A549 (cell line): ENCODE measurements around the gene ADAMTSL4. TPM values are rescaled to one million over a fixed set of nuclear protein-coding genes. Genes with fewer than 3 reads are reported as not detected.

ENCODE experiments used
- ATAC-seq, 2 experiments: fragments of 200-7000 bp in 1 of 2; fragments of >200 bp in 1 of 2; cut with Nextera tagmentation in 1 of 2; cut with Tn5 transposase in 1 of 2; 3 replicates each; pipeline versions ENCODE4 v1.8.0 to v1.9.1; 2018 to 2020; ENCODE audit warnings: mild to moderate bottlenecking in 1 of 2, moderate library complexity in 1 of 2
- CTCF ChIA-PET: fragments of 300-600 bp; sonication (Branson Sonifier 250); formaldehyde crosslinking; extraction: SDS; loops from one replicate; lab custom pipeline; 2021; ENCODE audit warnings: antibody characterized with exemption, inconsistent platforms; lab: Yijun Ruan, JAX
- POLR2A ChIA-PET: fragments of 350-600 bp; formaldehyde crosslinking; extraction: SDS; loops from one replicate; lab custom pipeline; 2021; ENCODE audit warnings: antibody characterized with exemption, inconsistent platforms; lab: Yijun Ruan, JAX
- DNase-seq, 2 experiments: peaks; one replicate each; pipeline versions ENCODE4 v3.0.0 to v3.0.0-alpha.2; 2011 to 2016; ENCODE audit warnings: low read depth in 1 of 2, low spot score in 1 of 2
- FAIRE-seq: peaks from 2 replicates; lab custom pipeline; 2011; peaks lifted over from hg19 to GRCh38; lab: Jason Lieb, UNC
- H3K27ac ChIP-seq, 2 experiments: fragments of >200 bp; sonication (Bioruptor Twin); formaldehyde crosslinking; 3 replicates each; pipeline ENCODE4 v1.5.1; 2016 to 2017
- H3K4me1 ChIP-seq: fragments of >200 bp; sonication (Bioruptor Twin); formaldehyde crosslinking; 3 replicates; pipeline ENCODE4 v1.6.1; 2016
- H3K4me2 ChIP-seq: fragments of >200 bp; sonication (Bioruptor Twin); formaldehyde crosslinking; 3 replicates; pipeline ENCODE4 v1.6.1; 2016
- H3K4me3 ChIP-seq: fragments of >200 bp; sonication (Bioruptor Twin); formaldehyde crosslinking; 3 replicates; pipeline ENCODE4 v1.5.1; 2016
- H3K9me3 ChIP-seq: fragments of >200 bp; sonication (Bioruptor Twin); formaldehyde crosslinking; 3 replicates; pipeline ENCODE4 v1.6.1; 2016
- CBX2 ChIP-seq: fragments of 200-600 bp; sonication (generic); IDR thresholded peaks from 2 replicates; pipeline ENCODE4 v1.6.1; 2016; ENCODE audit warnings: low read depth, mild to moderate bottlenecking, borderline replicate concordance
- FOXS1 ChIP-seq: fragments of 250-450 bp; sonication (Bioruptor Pico); IDR thresholded peaks from 2 replicates; pipeline ENCODE4 v1.5.0; 2020; ENCODE audit warnings: mild to moderate bottlenecking, moderate library complexity
- HOXB5 ChIP-seq: fragments of 250-450 bp; sonication (Bioruptor Pico); IDR thresholded peaks from 2 replicates; pipeline ENCODE4 v1.5.0; 2020; ENCODE audit warnings: mild to moderate bottlenecking, moderate library complexity
- JUN ChIP-seq, 2 experiments: fragments of >200 bp; sonication (Bioruptor Twin); formaldehyde crosslinking; IDR thresholded peaks; 2 replicates in 1 of 2; 3 replicates in 1 of 2; pipeline ENCODE4 v1.6.1; 2016 to 2017
- KDM1A ChIP-seq: fragments of 200-600 bp; sonication (generic); IDR thresholded peaks from 2 replicates; pipeline ENCODE4 v1.6.1; 2016; ENCODE audit warnings: low read depth, mild to moderate bottlenecking
- MAFK ChIP-seq: fragments of 450-650 bp; IDR thresholded peaks from 2 replicates; pipeline ENCODE4 v1.6.1; 2014; ENCODE audit not compliant: partially characterized antibody
- MAZ ChIP-seq: fragments of 150-350 bp; IDR thresholded peaks from 2 replicates; pipeline ENCODE4 v1.6.1; 2014; ENCODE audit warnings: antibody characterized with exemption, low read depth, low read length, borderline replicate concordance
- NFE2L2 ChIP-seq: fragments of 150-350 bp; conservative IDR thresholded peaks from 2 replicates; pipeline ENCODE4 v1.6.1; 2014; ENCODE audit warnings: low read length
- NPAS2 ChIP-seq: fragments of 250-450 bp; sonication (Bioruptor Pico); IDR thresholded peaks from 2 replicates; pipeline ENCODE4 v1.8.0; 2022; ENCODE audit warnings: mild to moderate bottlenecking, moderate library complexity, borderline replicate concordance
- POLR2A ChIP-seq: IDR thresholded peaks from 2 replicates; pipeline ENCODE4 v1.6.1; 2012; ENCODE audit warnings: mild to moderate bottlenecking, low read length
- RNF2 ChIP-seq: fragments of 200-600 bp; sonication (generic); IDR thresholded peaks from 2 replicates; pipeline ENCODE4 v1.6.1; 2016; ENCODE audit warnings: low read depth, mild to moderate bottlenecking, antibody characterized with exemption, moderate library complexity, borderline replicate concordance
- SREBF2 ChIP-seq: fragments of 450-650 bp; IDR thresholded peaks from 2 replicates; pipeline ENCODE4 v1.6.1; 2014; ENCODE audit warnings: mild to moderate bottlenecking, moderate library complexity
- ZNF302 ChIP-seq: fragments of 250-450 bp; sonication (Bioruptor Pico); IDR thresholded peaks from 2 replicates; pipeline ENCODE4 v1.9.0; 2021; ENCODE audit warnings: inconsistent platforms, mild to moderate bottlenecking, moderate library complexity
- WGBS: methylation state at CpG from one replicate; pipeline ENCODE4 v1.1.6; 2017; ENCODE audit errors: missing lambda C conversion rate; 5-methylcytosine and 5-hydroxymethylcytosine counted together
- polyA plus RNA-seq, 4 experiments: library from polyadenylated mRNA; depleted of rRNA in 3 of 4; stranded (reverse); fragments of >200 nt; fragmentation: RNase III in 1 of 4; extraction: RNeasy Plus Mini Kit Qiagen cat#74134 plus additional on column Dnase treatment in 1 of 4; gene quantifications; 2 replicates in 3 of 4; 3 replicates in 1 of 4; pipeline ENCODE4 v1.2.3, GENCODE V29; 2011 to 2017
- TF ChIP-seq, protein P1 (sequence below): fragments of 250-450 bp; sonication (Bioruptor Pico); IDR thresholded peaks from 2 replicates; pipeline ENCODE4 v1.5.0; 2020; ENCODE audit warnings: low read depth, mild to moderate bottlenecking, moderate library complexity
- TF ChIP-seq, protein P2 (sequence below): fragments of >200 bp; sonication (Bioruptor Twin); formaldehyde crosslinking; IDR thresholded peaks from 3 replicates; pipeline ENCODE4 v1.5.1; 2016
- TF ChIP-seq, protein P3 (sequence below): IDR thresholded peaks from 2 replicates; pipeline ENCODE4 v1.6.1; 2012; ENCODE audit warnings: low read depth, borderline replicate concordance
- TF ChIP-seq, protein P4 (sequence below): fragments of >200 bp; sonication (Bioruptor Twin); formaldehyde crosslinking; IDR thresholded peaks from 3 replicates; pipeline ENCODE4 v1.6.1; 2016
- TF ChIP-seq, protein P5 (sequence below): fragments of 200-600 bp; sonication (generic); IDR thresholded peaks from 2 replicates; pipeline ENCODE4 v1.6.1; 2016; ENCODE audit warnings: antibody characterized with exemption, mild to moderate bottlenecking, moderate library complexity
- TF ChIP-seq, protein P6 (sequence below): fragments of 250-450 bp; sonication (Bioruptor Pico); IDR thresholded peaks from 2 replicates; pipeline ENCODE4 v1.5.0; 2021; ENCODE audit warnings: mild to moderate bottlenecking, moderate library complexity, borderline replicate concordance

The ADAMTSL4 gene
- polyA plus RNA-seq, 2 of the 4 experiments (the other 2 are of a cell fraction), result 1.3 to 2.0 TPM

DNA sequence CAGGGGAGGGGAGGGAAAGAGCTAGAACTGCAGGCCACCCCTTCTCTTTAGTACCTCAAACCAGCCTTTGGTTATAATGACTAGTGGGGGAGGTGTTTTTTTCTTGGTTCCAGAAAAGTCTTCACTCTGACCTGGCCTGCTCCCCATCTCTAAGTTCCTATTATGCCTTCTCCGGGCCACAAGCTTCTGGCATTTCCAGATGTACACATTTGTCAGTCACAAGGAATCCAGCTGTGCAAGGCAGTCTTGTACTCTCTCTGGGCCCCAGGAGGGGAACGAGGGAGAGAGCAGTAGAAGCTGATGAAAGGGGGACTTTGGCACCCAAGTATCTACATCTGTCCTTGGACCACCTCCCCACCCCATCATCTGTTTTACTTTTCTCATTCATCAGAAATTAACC is 36.4 kb upstream of the ADAMTSL4 start:
- ATAC-seq (no peak), DNase-seq (no peak), FAIRE-seq (no peak)
- Histone ChIP-seq H3K9me3 (no peaks in the 10 kb centered on the region), H3K27ac (no peak overlapping the region), H3K4me2 (no peak overlapping the region), H3K4me1 (peaks cover 21% of the 10 kb centered on the region), H3K4me3 (no peak overlapping the region)
- no peak for TF ChIP-seq SREBF2
- TF ChIP-seq JUN (IDR thresholded peaks at IDR 0.05), result no peak
- no peak for TF ChIP-seq KDM1A
- TF ChIP-seq RNF2, result no peak
- TF ChIP-seq, protein P1, sequence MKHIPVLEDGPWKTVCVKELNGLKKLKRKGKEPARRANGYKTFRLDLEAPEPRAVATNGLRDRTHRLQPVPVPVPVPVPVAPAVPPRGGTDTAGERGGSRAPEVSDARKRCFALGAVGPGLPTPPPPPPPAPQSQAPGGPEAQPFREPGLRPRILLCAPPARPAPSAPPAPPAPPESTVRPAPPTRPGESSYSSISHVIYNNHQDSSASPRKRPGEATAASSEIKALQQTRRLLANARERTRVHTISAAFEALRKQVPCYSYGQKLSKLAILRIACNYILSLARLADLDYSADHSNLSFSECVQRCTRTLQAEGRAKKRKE (CRISPR knock-in tag), result no peak
- no peak for TF ChIP-seq MAFK
- TF ChIP-seq, protein P2, sequence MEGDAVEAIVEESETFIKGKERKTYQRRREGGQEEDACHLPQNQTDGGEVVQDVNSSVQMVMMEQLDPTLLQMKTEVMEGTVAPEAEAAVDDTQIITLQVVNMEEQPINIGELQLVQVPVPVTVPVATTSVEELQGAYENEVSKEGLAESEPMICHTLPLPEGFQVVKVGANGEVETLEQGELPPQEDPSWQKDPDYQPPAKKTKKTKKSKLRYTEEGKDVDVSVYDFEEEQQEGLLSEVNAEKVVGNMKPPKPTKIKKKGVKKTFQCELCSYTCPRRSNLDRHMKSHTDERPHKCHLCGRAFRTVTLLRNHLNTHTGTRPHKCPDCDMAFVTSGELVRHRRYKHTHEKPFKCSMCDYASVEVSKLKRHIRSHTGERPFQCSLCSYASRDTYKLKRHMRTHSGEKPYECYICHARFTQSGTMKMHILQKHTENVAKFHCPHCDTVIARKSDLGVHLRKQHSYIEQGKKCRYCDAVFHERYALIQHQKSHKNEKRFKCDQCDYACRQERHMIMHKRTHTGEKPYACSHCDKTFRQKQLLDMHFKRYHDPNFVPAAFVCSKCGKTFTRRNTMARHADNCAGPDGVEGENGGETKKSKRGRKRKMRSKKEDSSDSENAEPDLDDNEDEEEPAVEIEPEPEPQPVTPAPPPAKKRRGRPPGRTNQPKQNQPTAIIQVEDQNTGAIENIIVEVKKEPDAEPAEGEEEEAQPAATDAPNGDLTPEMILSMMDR, result no peak
- no peak for TF ChIP-seq NPAS2
- TF ChIP-seq, protein P3, sequence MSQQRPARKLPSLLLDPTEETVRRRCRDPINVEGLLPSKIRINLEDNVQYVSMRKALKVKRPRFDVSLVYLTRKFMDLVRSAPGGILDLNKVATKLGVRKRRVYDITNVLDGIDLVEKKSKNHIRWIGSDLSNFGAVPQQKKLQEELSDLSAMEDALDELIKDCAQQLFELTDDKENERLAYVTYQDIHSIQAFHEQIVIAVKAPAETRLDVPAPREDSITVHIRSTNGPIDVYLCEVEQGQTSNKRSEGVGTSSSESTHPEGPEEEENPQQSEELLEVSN, result no peak
- TF ChIP-seq HOXB5 (CRISPR knock-in tag), result no peak
- TF ChIP-seq, protein P4, sequence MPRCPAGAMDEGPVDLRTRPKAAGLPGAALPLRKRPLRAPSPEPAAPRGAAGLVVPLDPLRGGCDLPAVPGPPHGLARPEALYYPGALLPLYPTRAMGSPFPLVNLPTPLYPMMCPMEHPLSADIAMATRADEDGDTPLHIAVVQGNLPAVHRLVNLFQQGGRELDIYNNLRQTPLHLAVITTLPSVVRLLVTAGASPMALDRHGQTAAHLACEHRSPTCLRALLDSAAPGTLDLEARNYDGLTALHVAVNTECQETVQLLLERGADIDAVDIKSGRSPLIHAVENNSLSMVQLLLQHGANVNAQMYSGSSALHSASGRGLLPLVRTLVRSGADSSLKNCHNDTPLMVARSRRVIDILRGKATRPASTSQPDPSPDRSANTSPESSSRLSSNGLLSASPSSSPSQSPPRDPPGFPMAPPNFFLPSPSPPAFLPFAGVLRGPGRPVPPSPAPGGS, result no peak
- no peak for TF ChIP-seq CBX2
- TF ChIP-seq, protein P5, sequence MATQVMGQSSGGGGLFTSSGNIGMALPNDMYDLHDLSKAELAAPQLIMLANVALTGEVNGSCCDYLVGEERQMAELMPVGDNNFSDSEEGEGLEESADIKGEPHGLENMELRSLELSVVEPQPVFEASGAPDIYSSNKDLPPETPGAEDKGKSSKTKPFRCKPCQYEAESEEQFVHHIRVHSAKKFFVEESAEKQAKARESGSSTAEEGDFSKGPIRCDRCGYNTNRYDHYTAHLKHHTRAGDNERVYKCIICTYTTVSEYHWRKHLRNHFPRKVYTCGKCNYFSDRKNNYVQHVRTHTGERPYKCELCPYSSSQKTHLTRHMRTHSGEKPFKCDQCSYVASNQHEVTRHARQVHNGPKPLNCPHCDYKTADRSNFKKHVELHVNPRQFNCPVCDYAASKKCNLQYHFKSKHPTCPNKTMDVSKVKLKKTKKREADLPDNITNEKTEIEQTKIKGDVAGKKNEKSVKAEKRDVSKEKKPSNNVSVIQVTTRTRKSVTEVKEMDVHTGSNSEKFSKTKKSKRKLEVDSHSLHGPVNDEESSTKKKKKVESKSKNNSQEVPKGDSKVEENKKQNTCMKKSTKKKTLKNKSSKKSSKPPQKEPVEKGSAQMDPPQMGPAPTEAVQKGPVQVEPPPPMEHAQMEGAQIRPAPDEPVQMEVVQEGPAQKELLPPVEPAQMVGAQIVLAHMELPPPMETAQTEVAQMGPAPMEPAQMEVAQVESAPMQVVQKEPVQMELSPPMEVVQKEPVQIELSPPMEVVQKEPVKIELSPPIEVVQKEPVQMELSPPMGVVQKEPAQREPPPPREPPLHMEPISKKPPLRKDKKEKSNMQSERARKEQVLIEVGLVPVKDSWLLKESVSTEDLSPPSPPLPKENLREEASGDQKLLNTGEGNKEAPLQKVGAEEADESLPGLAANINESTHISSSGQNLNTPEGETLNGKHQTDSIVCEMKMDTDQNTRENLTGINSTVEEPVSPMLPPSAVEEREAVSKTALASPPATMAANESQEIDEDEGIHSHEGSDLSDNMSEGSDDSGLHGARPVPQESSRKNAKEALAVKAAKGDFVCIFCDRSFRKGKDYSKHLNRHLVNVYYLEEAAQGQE, result no peak
- TF ChIP-seq MAZ, result no peak
- no peak for TF ChIP-seq NFE2L2
- TF ChIP-seq, protein P6, sequence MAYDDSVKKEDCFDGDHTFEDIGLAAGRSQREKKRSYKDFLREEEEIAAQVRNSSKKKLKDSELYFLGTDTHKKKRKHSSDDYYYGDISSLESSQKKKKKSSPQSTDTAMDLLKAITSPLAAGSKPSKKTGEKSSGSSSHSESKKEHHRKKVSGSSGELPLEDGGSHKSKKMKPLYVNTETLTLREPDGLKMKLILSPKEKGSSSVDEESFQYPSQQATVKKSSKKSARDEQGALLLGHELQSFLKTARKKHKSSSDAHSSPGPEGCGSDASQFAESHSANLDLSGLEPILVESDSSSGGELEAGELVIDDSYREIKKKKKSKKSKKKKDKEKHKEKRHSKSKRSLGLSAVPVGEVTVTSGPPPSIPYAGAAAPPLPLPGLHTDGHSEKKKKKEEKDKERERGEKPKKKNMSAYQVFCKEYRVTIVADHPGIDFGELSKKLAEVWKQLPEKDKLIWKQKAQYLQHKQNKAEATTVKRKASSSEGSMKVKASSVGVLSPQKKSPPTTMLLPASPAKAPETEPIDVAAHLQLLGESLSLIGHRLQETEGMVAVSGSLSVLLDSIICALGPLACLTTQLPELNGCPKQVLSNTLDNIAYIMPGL (CRISPR knock-in tag), result no peak
- TF ChIP-seq POLR2A, result no peak
- no peak for TF ChIP-seq FOXS1
- no peak for TF ChIP-seq ZNF302 (CRISPR knock-in tag)
- WGBS, result 75% methylated on average over 2 of the region's 2 CpGs
- ChIA-PET CTCF (interaction anchor here (1.4 to 12.4 kb wide), 2 partner anchors 19 to 48 kb away, joined by 3 to 114 read pairs; no protein-coding TSS in a partner anchor), POLR2A (no interaction called here)
